ENCODE results near the gene CCDC57.

Gene CCDC57

DNA sequence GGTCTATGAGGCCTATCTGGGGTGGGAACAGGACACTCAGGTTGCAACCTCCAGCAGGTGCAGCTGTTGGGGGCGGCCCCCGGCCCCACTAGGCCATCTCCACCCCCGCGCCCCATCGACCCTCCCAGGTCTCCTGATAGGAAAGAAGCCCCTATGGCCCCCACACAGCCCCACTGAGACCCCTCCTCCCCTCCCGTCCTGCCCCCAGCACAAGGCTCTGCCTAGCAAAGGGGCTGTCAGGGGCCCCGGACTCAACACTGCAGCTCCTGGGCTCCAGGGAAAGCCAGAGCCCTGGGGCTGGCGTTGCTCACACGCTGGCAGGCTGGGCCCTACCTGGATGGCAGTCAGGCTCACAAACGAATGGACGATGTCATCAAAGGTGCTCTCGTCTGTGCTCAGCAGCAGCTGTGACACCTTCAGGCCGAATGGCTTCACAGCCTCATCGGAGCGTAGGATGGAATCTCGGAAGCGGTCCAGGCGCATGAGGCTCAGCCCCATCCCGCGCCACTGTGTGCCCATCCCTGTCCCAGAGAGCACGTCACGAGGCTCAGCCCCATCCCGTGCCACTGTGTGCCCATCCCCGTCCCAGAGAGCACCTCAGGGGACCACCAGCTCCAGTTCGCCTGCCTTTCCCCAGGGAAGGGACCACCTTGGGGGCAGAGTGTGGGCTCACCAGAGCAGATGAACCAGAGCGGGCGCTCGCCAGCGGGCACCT is 121.9 kb downstream of the CCDC57 start:
- DNase-seq = no peak

DNA sequence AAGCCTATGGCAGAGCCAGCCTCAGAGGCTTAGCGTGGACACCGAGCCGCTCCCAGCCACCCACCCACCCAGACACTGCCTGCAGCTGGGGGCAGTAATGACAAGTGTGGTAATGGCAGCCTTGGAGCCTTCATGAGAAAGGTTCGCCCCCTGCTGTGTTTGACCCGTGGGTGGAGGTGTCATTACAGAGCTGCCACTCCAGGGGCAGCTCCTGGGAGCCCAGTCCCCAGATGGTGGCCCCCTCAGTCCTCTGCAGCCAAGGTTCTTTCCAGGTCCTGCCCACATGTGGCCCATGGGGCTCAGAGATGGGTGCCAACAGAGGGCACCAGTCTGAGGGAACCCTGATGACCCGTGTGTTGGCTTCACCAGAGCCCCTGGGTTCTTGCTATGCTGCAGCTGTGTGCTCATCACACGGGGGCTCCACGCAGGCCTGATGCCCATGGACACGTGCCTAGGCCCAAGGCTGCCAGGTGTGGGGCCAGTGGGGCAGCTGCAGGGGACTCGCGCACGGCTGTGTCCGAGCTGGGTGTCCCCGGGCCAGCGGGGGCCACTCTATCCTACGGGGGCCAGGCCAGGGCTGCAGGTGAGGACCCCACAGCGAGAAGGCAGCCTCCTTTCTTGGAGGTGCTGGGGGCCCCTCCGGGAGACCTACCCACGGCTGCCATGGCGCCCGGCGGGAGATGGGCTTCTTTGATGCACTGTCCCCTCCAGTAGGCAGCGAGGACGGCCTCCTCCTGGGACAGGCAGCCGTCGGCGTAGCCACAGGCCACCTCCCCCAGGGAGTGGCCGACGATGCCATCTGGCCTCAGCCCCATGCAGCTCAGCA is 122.7 kb downstream of the CCDC57 start:
- DNase-seq = no peak

DNA sequence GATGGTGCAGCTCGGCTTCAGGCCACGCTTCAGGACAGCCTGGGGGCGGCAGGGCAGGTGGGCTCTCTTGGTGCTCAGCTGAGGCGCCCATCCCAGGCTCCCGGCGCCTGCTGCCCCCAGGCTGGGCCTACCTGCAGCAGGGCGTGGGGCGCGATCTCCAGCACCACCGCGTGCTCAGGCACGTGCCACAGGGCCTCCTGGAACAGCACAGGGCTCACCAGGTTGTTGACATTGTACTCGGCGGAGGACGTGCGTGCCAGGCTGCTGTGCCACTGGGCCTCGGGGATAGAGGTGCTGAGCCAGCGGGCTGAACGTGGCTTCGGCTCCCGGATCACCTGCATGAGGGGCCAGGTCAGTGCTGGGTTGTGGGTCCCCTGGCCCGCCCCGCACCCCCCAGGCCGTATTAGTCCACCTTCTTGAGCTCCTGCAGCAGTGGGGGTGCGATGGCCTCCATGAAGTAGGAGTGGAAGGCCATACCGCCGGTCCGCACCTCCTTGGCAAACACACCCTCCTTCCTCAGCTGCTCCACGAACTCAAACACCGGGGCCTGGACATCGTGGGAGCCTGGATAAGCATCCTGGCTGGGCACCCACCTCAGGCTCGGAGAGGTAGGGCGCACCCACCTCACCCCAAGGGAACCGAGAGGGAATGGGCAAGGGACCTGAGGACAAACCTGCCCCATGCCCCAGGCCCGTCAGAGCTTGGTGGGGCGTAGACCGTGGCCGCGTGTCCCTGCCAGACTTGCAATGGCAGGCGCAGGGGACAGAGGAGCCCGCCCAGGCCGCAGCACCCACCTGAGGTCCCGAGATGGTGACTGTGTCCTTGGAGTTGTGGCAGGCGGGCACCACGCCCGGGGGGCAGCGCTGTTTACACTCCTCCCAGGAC is 123.6 kb downstream of the CCDC57 start:
- no peak for DNase-seq

DNA sequence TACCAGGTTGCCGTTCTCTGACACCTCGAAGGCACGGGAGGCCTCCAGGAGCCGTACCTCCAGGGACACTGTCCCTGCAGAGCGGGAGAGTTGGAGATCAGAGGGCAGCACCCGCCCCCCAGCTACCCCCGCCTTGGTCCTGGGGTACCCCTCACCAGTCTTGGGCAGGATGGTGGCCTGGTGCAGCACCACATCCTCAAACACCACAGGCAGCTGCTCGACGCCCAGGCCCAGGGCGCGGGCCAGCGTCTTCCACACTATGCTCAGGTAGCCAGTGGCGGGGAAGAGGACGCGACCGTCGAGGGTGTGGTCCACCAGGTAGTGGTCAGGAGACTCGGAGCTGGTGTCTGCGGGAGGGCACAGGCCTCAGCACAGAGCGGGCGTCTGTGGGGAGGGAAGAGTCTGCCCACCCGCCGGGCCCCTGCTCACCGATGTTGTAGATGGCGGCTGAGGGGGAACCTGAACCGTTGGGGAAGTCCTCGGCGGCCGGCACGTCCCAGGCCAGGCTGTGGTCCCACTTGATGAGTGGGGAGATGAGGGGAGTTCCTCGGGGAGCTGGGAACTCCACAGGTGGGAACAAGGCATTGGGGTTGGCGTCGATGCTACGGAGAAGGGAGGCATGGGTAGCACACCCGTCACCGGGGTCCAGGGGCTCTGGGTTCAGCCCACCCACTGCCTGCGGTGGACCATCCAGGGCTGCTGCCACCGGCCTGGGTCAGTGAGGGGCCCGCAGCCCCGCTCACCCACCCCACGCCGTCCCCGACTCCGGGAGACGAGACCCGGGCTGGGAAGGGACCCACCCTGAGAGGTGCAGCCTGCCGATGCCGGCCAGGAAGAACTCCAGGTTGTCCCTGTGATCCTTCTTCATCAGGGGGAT is 124.4 kb downstream of the CCDC57 start:
- DNase-seq = no peak

DNA sequence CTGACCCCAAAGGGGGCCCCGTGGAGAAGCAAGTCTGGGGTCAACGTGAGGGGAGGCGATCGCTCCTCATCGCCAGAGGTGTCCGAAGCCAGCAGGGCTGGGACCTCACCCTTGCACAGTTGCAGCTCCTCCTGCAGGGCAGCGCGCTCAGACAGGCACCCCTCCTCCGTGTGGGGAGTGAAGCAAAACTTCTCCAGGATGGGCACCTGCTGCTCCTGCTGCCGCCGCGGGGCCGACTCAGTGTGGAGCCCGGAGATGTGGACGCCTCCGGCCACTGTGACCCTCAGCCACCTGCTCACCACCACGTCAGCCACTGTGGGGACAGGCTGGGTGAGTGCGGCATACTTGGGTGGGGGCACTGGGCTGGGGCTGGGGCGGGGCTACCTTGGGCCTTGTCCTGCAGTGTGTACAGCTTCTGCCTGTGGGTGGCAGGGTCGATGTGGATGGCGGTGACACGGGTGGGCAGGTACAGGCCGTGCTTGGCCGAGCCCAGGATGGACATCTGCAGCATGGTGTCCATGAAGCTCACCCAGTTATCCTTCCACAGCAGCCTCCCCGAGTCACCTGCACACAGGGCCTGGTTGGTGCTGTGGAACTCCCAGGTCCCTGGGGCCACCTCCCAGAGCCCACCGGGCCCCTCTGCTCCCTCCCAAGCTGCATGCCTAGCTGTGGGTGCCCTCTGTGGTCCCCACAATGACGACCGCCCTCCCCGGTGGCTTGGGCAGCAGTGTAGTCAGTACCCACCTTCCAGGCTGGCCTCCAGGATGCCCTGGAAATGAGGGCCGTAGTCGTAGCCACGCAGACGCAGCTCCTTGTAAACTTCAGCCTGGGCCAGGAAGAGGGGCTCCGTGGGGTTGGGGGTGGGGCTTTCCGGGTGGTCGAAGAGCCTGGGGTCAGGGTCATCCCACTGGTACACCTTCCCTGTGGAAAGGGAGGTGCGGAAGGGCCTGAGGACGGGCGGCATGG is 125.4 kb downstream of the CCDC57 start:
- no peak for DNase-seq

DNA sequence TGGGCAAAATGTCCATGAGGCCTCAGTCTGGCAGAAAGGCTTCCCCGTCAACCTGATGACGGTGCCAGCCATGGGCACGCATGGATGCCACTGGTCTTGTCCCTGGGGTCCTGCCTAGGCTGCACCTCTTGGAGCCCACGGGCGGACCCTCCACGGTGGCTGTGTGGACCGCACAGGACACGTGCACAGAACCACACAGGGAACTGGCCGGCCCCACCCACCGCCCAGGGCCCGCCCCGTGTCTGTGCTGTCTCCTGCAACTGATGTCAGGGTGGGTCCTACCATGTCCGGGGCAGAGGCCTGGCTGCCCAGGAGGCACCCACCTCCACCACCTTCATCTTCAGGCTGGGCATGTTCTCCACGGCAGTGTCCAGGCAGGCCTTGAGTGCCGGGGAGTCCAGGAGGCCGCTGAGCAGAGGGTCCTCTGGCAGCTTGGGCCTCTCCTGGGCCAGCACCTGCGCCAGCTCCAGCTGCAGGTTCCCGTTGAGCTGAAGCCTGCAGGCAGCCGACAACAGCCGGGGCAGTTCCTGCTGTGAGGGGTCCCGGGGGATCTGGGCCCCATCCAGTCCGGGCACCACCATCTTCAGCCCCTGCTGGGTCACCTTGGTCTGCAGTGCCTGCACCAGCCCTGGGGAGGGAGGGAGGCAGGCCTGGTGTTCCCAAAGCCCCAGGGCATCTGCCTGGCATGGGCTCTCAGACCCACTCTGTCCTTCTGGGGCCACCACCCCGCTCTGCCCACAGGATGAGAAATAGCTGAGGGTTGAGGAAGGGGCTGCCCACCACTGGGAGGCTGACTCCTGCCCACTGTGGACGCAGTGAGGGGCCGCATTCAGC is 126.5 kb downstream of the CCDC57 start:
- no peak for DNase-seq

DNA sequence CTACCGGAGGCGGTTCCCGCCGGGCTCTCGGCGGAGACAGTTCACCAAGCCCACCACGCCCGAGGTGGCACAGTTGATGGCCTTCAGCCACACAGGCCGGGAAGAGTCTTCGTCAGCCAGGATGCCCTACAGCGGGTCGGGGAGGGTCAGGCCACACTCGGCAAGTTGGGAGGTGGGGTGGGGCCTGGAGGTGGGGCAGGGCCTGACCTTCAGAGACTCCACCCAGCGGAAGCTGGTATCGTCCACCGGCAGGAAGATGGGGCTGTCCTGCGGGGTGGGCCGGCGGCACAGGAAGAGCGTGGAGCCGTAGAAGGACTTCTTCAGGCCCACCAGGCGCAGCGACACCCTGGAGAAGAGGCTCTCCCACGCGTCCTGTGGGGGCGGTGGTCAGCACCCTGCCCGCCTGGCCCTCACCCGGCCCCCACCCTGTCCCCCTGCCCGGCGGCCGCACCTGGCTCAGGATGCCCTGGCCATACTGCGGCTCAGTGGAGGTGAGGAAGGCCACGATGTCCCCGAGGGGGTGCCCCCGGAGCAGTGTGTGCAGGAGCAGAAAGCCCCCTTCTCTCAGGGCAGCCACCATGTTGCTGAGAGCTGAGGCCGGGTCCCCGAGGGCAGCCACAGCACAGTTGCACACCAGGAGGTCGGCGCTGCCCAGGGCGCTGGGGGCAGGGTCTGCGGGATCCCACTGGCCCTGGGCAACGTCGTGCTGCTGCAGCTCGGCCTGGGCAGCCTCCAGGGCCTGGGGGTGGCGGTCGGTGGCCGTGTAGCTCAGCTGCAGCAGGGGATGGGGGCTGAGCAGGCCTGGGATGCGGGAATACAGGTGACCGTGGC is 127.4 kb downstream of the CCDC57 start:
- no peak for DNase-seq

DNA sequence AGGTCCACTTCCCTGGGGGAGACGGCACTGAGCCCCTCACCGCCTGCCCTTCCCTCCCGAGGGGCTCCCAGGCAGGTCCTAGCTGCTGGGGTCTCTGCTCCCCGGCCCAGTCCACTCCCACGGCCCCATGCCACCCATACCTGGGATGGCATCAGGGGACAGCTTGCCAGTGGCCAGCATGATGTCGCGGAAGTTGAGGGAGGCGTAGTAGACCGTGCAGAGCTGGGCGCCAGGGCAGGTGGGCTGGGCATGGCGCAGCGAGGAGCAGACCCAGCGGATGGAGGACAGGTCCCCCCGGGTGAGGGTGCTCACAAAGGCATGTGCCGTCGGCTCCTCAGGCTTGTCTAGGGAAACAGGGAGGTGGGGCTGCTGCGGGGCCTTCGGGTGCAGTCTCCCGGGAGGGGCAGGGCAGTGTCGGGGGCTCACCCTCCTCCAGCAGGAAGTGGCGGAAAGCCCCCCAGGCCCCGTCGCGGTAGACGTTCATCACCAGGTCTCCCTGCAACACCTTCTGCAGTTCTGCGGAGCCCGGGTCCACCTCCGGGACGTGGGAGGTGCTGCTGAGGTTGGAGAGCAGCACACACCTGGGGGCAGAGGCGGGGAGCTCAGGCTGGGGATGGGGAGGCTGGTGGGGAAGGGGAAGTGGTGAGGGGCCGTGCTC is 128.1 kb downstream of the CCDC57 start:
- no peak for DNase-seq

DNA sequence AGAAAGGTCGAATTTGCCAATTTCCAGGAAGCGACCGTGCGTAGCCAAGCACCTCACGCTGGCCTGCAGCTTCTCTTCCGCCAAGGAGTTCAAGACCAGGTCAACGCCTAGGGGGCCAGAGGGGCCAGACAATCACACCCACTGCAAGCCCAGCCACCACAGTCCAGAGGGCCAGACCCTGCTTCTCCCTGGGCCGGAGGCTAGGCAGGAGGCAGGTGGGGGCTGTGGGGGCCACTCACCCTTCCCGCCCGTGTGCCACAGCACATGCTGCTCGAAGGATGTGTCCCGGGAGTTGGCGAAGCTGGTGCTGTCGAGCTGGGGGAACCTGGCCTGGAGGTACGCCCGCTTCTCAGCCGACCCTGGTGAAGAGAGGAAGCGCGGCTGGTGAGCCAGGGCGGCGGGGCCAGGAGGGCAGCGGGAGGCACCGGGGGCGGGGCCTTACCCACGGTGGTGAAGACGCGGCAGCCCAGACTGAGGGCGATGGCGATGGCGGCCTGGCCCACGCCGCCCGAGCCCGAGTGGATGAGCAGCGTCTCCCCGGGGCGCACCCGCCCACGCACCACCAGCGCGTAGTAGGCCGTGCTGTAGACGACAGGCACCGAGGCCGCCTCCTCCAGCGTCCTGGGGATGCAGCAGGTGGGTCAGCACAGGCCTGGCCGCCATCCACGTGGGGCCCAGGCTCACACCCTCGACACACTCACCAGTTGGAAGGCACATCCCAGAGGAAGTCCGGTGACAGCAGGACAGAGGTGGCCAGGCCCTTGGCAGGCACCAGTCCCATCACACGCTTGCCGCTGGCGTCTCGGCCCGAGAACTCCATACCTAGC is 128.9 kb downstream of the CCDC57 start:
- no peak for DNase-seq

DNA sequence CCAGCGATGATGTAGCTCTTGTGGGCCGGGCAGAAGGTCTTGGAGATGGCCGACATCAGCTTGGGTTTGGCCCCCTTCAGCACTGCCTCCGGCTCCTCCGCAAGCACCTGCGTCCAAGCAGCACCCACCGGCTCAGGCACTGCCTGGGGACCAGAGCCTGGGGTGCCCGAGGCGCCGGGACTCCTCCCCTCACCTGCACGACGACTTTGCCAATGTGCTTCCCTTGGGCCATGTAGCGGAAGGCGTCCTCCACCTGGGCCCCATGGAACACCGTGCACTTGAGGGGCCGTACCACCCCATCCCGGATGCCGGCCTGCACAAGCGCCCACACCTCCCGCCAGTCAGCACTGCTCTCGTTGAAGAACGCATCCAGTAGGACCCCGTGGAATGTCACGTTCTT is 129.6 kb downstream of the CCDC57 start:
- no peak for DNase-seq

DNA sequence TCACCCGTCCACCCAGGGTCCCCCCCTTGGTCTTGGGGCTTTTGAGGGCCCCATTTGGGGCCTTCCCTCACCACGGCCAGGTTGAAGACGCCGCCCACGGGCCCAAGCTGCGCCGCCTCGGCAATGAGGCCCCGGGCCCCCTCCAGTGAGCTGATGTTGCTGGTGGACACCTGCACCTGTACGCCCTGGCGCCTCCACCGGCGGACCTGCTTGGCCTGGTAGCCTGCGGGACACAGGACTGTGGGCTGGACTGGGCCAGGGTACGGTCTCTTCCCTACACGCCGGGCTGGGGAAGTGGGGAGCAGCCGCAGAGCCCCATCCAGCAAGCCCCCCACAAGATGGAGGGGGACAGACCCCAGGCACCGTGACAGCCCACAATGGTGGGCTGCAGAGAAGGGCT is 130.2 kb downstream of the CCDC57 start:
- no peak for DNase-seq

DNA sequence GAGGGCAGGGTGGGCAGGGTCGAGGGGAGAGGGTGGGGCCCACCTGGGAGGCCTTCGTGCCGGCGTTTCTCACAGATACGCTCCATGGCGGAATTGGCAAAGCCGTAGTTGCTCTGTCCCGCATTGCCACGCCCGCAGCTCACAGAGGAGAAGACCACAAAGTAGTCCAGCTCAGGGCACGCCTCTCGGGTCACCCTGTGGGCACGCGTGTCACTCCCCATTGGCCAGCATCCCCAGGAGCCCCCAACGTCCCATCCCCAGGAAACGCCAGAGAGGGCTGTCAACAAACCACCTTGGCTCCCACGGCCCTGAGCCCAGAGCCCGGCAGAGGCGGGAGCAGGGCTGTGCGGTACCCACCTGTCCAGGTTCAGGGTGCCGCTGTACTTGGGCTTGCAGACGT is 130.7 kb downstream of the CCDC57 start:
- DNase-seq = no peak

DNA sequence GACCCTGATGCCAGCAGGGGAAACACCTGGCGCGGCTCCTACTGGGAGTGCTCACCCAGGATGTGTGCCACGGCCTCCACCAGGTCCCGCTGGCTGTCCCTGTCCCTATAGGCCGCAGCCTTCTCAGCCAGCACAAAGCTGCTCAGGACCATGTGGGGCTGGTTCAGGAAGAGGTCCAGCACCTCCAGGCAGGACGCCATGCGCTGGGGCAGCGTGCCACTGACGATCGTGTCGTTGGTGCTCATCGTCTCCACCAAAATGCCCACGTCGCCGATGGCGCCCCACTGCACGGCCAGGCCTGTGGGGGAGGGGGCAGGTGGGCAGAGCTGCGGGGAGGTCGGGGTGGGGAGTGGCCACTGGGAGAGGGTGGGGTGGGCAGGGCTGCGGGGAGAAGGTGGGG is 131.1 kb downstream of the CCDC57 start:
- no peak for DNase-seq

DNA sequence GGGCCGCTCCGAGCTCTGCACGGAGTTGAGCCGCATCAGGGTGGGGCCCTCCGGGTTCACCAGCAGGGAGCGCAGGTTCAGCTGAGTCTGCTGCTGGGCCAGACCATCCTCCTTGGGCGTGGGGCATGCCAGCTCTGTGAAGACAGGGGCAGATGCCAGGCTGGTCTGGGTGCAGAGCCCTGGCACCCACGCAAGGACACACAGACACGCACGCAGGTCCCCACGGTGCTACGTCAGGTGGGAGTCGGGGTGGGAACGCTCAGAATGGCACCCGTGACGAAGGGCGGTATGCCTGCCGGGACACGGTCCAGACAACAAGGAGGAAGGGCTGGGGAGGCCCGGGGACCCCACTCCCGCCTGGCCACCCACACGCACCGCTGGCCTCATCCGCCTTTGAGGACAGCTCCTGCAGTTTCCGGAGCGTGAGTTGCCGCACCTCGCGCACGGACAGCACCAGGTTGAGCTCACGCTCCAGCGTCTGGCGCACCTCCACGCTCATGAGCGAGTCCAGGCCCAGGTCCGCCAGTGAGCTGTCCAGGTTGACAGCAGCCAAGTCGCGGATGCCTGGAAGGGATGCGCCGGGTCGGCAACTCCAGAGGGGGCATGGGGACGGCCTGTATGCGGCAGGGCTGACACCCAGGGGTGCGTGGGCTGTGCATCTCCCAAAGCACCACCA is 131.7 kb downstream of the CCDC57 start:
- DNase-seq = no peak

DNA sequence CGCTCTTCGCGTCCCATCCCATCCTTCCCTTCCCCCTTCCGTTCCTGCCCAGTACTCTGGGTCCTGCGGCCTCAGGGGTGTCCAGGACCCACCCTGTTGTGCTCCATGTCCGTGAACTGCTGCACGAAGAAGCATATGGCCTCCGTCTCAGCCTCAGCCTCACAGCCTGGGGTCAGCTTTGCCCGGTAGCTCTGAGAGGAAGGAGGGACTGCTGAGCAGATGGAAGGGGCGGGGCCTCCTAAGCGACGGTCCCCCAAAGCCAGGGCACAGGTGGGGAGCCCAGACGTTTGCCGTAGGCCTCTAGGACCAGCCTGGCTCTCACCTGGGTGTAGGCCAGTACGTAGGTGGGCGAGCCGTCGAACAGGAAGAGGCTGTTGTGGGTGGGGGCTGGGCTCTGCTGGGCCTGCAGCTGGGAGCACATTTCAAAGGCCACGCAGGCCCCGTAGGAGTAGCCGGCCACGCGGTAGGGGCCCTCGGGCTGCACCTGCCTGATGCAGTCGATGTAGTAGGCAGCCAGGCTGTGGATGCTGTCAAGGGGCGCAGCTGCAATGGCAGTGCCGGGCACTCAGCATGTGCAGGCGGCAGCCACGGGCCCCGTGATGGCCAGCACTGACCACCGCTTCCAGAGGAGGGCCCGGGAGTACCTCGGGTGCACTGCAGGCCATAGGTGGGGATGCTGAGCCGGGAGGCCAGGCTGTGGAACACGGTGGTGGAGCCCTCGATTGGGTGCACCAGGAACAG is 132.4 kb downstream of the CCDC57 start:
- DNase-seq = no peak

DNA sequence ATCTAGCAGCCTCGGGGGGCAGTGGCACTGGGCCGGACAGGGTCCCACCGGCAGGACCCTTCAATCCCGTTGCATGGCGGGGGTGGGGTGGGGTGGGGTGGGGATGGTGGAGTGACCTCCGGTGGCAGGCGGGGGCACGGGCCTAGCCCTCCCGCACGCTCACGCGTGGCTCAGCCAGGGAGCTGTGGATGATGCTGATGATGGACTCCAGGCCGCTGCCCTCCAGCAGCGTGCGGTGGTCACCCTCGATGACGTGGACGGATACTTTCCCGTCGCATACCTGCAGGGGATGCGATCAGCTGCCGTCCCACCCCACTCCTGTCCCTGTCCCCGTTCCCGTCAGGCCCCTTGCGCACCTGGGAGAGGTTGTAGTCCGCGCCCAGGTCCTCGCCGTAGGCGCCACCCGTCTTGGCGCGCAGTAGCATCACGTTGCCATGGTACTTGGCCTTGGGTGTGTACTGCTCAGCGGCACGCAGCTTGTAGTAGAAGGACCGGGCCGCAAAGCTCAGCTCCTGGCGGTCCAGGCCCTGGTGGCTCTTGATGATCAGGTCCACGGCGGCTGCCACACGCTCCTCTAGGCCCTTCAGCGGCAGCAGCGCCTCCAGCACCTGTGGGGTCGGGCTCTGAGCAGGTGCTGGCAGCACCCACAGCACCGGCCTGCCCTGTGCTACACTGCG is 133.5 kb downstream of the CCDC57 start:
- no peak for DNase-seq

All from fibroblast of skin of abdomen (primary cell).